ENCODE results near the gene PGRMC1.

Gene PGRMC1

GRCh38 chrX:119237562-119237942 is 1.5 kb downstream of the PGRMC1 start:
- DNase-seq (ENCODE audit: extremely low spot score) = no peak
- ChIA-PET CTCF (interaction anchor here (1.1 kb wide), 1 partner anchor 37 kb away, joined by 3 read pairs; no protein-coding TSS in a partner anchor), POLR2A (no interaction called here)
- TF ChIP-seq NFRKB (IDR thresholded peaks at IDR 0.05) = no peak
- no peak for TF ChIP-seq L3MBTL2 (conservative IDR thresholded peaks at IDR 0.05)
- TF ChIP-seq PKNOX1 (IDR thresholded peaks at IDR 0.05) = no peak
- TF ChIP-seq LEF1 (IDR thresholded peaks at IDR 0.05; ENCODE audit: borderline replicate concordance) = no peak
- no peak for TF ChIP-seq FOXM1 (IDR thresholded peaks at IDR 0.05; ENCODE audit: borderline replicate concordance)
- no peak for TF ChIP-seq ZNF384 (IDR thresholded peaks at IDR 0.05)
- TF ChIP-seq BHLHE40 (IDR thresholded peaks at IDR 0.05; ENCODE audit: borderline replicate concordance) = no peak
- TF ChIP-seq SUZ12 (IDR thresholded peaks at IDR 0.05) = no peak

GRCh38 chrX:119238557-119238956 is 2.5 kb downstream of the PGRMC1 start:
- TF ChIP-seq SUZ12 (IDR thresholded peaks at IDR 0.05) (no peak), FOXK2 (IDR thresholded peaks at IDR 0.05) (no peak), ELF4 (IDR thresholded peaks at IDR 0.05) (no peak), FOXM1 (IDR thresholded peaks at IDR 0.05; ENCODE audit: borderline replicate concordance) (no peak)
- no peak for DNase-seq (ENCODE audit: extremely low spot score)
- ChIA-PET CTCF (no interaction called here), POLR2A (no interaction called here)

- ChIA-PET CTCF (no interaction called here), POLR2A (no interaction called here)
- TF ChIP-seq NFRKB (IDR thresholded peaks at IDR 0.05) = no peak
- no peak for TF ChIP-seq SUZ12 (IDR thresholded peaks at IDR 0.05)
- TF ChIP-seq HDGF (IDR thresholded peaks at IDR 0.05; ENCODE audit: borderline replicate concordance) = no peak
- no peak for TF ChIP-seq L3MBTL2 (conservative IDR thresholded peaks at IDR 0.05)
- TF ChIP-seq PKNOX1 (IDR thresholded peaks at IDR 0.05) = no peak
- TF ChIP-seq ARNT (IDR thresholded peaks at IDR 0.05) = no peak
- TF ChIP-seq FOXA1 (IDR thresholded peaks at IDR 0.05) = no peak
- TF ChIP-seq BHLHE40 (IDR thresholded peaks at IDR 0.05; ENCODE audit: borderline replicate concordance) = no peak
- no peak for TF ChIP-seq LEF1 (IDR thresholded peaks at IDR 0.05; ENCODE audit: borderline replicate concordance)
- no peak for TF ChIP-seq TARDBP (IDR thresholded peaks at IDR 0.05)
- DNase-seq (ENCODE audit: extremely low spot score) = no peak
Measured at GRCh38 chrX:119240356-119240755, 4.3 kb downstream of the PGRMC1 start.

- ChIA-PET POLR2A (no interaction called here), CTCF (no interaction called here)
- no peak for DNase-seq (ENCODE audit: extremely low spot score)
- TF ChIP-seq L3MBTL2 (conservative IDR thresholded peaks at IDR 0.05) (no peak), LEF1 (IDR thresholded peaks at IDR 0.05; ENCODE audit: borderline replicate concordance) (no peak), ARNT (IDR thresholded peaks at IDR 0.05) (no peak), FOXA1 (IDR thresholded peaks at IDR 0.05) (no peak), PKNOX1 (IDR thresholded peaks at IDR 0.05) (no peak), FOXK2 (IDR thresholded peaks at IDR 0.05) (no peak), FOXM1 (IDR thresholded peaks at IDR 0.05; ENCODE audit: borderline replicate concordance) (no peak), CTBP1 (IDR thresholded peaks at IDR 0.05; ENCODE audit: borderline replicate concordance) (no peak), BHLHE40 (IDR thresholded peaks at IDR 0.05; ENCODE audit: borderline replicate concordance) (no peak)
Measured at GRCh38 chrX:119247702-119248101, 11.6 kb downstream of the PGRMC1 start.

GRCh38 chrX:119249891-119250290 is 13.8 kb downstream of the PGRMC1 start:
- no peak for DNase-seq (ENCODE audit: extremely low spot score)
- TF ChIP-seq FOXM1 (IDR thresholded peaks at IDR 0.05; ENCODE audit: borderline replicate concordance) = no peak
- no peak for TF ChIP-seq FOXA1 (IDR thresholded peaks at IDR 0.05)
- no peak for TF ChIP-seq NFRKB (IDR thresholded peaks at IDR 0.05)
- no peak for TF ChIP-seq SUZ12 (IDR thresholded peaks at IDR 0.05)
- no peak for TF ChIP-seq LEF1 (IDR thresholded peaks at IDR 0.05; ENCODE audit: borderline replicate concordance)
- TF ChIP-seq HDGF (IDR thresholded peaks at IDR 0.05; ENCODE audit: borderline replicate concordance) = no peak
- no peak for TF ChIP-seq CTBP1 (IDR thresholded peaks at IDR 0.05; ENCODE audit: borderline replicate concordance)
- TF ChIP-seq ZNF384 (IDR thresholded peaks at IDR 0.05) = no peak
- no peak for TF ChIP-seq PKNOX1 (IDR thresholded peaks at IDR 0.05)
- TF ChIP-seq ARNT (IDR thresholded peaks at IDR 0.05) = no peak
- TF ChIP-seq TARDBP (IDR thresholded peaks at IDR 0.05) = no peak
- TF ChIP-seq L3MBTL2 (conservative IDR thresholded peaks at IDR 0.05) = no peak
- no peak for TF ChIP-seq ELF4 (IDR thresholded peaks at IDR 0.05)
- no peak for TF ChIP-seq FOXK2 (IDR thresholded peaks at IDR 0.05)
- TF ChIP-seq SP1 (IDR thresholded peaks at IDR 0.05) = no peak
- CTCF ChIA-PET = no interaction called here
- POLR2A ChIA-PET = no interaction called here

- CTCF ChIA-PET = interaction anchor here (1.3 kb wide), 1 partner anchor 38 kb away, joined by 3 read pairs; no protein-coding TSS in a partner anchor
- POLR2A ChIA-PET = no interaction called here
- no peak for TF ChIP-seq ZNF384 (IDR thresholded peaks at IDR 0.05)
- TF ChIP-seq CTBP1 (IDR thresholded peaks at IDR 0.05; ENCODE audit: borderline replicate concordance) = no peak
- TF ChIP-seq SUZ12 (IDR thresholded peaks at IDR 0.05) = no peak
- no peak for TF ChIP-seq BHLHE40 (IDR thresholded peaks at IDR 0.05; ENCODE audit: borderline replicate concordance)
- TF ChIP-seq HDGF (IDR thresholded peaks at IDR 0.05; ENCODE audit: borderline replicate concordance) = no peak
- TF ChIP-seq SP1 (IDR thresholded peaks at IDR 0.05) = no peak
- TF ChIP-seq FOXK2 (IDR thresholded peaks at IDR 0.05) = no peak
- TF ChIP-seq LEF1 (IDR thresholded peaks at IDR 0.05; ENCODE audit: borderline replicate concordance) = no peak
- TF ChIP-seq NFRKB (IDR thresholded peaks at IDR 0.05) = no peak
- no peak for DNase-seq (ENCODE audit: extremely low spot score)
Measured at GRCh38 chrX:119251386-119251785, 15.3 kb downstream of the PGRMC1 start.
